GM21825 (cell line): Measurements from ENCODE around the gene CACNA1E.
A peak's percentile ranks its signal among the peaks of the same experiment; 100 is the strongest.

Experiments
- ATAC-seq: cut with Tn5 transposase; IDR thresholded peaks from one replicate; pipeline ENCODE4 v1.9.1; 2021; ENCODE audit warnings: mild to moderate bottlenecking, moderate library complexity; ENCODE audit not compliant: unreplicated experiment

The CACNA1E gene

DNA sequence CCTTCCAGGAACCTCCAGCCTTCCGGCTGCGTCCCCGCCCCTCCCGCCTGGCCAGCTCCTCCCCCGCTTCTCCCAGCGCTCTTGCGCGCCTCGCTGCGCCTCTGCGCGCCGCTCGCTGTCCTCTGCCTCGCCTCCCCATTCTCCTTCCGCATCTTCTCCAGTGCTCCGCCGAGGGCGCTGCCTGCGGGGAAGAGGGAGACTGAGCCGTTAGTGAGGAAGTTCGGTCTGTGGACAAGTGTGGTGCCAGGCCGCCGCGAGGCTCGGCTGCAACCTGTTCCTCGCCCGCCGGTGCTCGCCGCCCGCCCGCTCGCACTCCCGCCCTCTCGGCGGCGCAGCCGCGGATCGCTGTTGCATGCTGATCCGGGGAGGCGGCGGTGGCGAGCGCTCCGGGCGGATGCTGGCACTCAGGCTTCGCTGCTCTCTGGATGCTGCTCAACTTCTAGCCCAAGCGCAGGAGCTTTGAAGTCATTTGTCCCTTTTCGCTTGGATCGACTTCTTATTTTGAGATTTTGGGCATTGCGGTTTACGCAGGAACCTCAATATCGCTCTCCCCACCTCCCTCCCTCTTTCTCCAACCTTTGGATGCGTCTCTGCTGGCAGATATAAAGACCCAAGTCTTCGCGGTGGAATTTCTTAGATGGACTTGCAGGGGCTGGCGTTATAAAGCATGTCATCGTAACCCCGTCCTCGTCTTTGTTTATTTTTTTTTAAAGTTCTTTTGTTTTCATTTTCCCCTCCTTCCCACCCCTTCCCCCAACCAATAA, 614 bp upstream of the CACNA1E start:
- ATAC-seq, result peak; percentile 49

DNA sequence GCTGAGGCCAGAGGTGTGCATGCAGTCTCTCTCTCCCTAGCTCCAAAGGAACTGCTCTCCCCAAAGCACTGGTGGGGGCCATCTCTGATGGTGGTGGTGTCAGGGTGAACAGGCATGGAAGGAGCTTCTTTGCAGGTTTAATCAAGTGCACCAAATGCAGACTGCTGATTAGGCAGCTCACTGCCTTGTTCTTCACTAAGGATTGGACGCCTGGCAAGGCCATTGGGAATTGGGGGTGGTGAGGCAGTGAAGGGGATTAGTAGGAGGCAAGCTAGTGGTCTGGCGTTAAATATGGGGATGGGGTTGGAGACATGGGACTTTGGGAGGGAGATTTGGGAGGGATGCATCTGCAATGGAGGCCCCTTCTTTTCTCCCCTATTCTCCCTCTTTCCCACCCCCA, 1.5 kb downstream of the CACNA1E start:
- no peak for ATAC-seq

DNA sequence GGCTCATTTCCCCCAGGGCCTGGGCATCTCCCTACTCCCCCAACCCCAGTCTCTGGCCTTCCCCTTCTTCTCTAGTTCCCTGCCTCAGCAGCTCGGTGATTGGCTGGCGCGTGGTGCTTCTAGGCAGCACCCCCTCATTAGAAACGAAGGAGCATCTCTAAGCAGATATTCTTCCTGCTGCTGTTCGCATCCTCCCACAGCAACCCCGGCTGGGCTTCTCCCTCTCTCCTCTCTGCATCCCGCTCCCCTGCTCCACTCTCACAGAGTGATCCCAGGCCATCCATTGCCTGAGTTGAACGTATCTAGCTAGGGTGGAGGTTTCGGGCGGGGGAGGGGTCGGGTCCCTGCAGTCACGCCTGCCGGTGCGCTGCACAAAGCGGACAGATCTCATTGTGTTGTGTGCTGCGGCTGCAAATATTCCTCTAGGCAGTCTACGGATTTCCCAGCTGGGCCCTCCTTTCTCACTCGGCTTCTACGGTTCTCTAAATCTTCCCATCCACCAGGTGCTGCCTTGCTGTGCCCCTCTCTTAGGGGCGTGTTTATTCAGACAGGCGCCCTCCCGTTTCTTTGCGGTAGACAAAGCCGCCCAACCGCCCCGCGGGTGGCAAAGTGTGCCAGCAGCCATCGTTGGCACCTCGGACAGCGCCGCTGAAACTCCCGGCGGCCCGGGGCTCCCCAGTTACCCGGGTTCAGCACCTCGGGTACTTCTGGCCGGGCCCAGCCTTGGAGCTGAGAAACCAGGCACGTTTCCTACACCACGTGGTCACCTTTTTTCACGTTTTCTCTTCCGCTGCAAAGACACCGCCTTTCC, 2.2 kb downstream of the CACNA1E start:
- peak; percentile 40 for ATAC-seq

DNA sequence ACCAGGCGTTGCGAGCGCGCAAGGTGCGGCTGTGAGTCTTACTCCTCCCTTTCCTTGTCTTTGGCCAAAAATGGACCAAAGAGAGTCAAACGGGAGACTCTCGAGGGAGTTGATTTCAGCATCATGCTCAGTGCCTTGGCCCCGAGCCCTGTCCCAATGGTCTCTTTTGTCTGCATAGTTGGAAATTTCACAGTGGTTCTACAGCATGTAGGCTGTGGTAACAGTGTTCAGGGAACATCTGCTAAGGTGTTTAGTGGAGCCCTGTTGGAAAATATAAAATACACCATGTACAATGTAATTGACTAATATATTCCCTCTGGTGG, 2.7 kb downstream of the CACNA1E start:
- ATAC-seq, result no peak

DNA sequence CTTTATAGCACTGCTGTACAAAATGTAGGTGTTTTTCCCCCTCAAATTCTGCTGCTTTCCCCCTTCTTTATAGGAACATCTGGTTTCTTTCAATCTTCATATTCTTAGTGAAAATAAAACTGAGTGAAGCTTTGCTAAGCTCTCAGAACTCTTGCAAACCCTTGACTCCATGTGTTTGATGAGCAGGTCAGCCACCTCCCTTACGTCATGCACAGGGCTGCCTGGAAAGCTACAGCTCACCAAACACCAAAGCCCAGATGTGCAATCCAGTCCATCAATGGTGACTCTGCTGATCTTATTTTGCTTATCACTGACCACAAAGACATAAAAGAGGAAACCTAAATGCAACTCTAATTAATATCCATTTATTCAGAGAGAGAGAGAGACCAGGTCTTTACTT, 5.5 kb downstream of the CACNA1E start:
- no peak for ATAC-seq

DNA sequence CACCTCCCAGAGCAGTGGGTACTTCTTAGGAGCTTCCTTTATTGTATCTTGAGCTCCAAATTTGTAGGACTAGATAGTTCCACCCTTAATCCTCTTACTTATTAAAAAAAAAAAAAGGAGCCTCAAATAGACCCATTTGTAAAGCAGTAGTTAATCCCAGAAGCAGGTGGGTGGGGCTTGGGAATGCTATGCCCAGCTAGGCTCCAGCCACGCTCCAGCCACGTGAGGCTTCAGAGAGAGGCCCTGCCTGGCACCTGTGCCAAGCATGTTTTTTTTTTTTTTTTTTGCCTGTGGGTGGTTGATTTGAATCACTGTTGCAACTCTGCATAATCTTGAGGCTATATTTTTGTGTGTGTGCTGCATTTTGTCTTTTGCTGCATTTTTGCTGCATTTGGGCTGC, 7.0 kb downstream of the CACNA1E start:
- ATAC-seq, result no peak

DNA sequence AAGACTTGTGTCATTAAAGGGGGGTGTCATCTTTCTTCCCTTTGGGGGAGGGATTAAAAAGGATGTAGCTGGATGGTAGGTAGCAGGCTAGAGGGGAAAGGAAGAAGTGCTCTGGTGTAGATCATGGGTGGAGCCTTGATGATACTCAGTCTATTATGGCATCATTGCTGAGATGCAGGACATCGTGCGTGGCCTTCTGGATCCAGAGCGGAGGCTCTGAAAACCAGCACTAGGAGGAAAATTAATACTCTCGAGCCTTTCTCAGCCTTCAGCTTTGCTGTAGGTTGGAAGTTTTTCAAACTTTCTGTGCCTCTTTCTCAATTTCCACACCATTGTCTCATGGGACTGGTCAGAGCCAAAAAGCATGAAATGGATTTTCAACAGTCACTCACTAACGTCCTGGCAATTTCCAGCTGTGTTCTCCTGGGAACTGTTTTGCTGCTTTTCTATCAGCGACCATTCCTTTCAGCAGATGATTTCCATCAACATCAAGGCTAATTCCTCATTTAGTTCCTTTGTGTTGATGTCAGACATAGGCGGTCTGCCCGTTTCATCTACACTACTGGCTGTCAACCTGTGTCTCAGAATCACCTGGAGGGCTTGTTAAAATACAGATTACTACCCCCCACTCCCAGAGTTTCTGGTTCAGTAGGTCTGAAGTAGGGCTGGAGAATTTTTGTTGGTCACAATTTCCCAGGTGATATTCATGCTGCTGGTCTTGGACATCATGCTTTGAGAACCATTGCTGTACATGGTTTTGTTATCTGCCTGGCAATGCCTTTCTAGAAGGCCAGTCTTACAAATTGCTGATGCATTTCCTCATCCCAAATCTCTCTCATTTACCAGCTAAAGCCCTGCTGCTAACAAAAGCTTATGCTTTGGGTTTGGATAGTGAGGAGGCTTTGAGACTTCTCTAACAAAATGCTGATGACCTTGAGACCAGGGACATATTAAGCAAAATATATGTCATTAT, 7.7 kb downstream of the CACNA1E start:
- no peak for ATAC-seq

DNA sequence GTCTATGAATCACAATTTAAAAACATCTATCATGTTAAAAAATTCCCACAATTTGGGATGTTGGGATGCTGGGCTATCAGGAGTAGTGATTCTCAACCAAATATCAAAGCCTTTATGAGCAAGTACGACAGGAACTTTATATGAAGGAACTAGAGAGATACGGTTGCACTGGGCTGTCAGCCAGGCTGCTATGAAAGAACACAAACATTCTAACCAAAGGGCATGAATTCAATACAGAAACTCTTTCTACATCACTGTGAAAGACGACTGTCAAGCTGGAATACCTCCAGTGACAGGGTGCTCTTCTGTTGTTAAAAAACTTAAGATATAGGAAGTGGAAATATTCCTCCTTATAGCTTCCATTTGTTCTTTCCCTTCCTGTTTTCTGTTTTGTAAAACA, 9.8 kb downstream of the CACNA1E start:
- ATAC-seq, result no peak

DNA sequence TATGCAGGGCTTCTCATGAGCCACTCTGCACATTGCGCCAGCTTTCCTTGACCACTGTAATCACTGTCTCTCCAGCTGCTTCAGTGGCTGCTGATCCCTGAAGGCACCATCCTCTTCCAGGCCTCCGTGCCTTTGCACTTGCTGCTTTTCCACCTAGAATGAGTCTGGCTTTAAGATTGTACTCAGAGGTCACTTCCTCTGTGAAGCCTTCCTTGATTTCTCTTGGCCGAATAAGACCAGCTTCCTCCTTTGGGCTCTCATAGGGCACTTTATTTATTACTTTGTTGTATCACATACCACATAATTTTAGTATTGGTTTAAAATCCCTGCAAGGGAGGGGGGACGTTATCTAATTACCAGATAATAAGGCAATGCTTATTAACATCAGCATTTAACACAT, 10.6 kb downstream of the CACNA1E start:
- no peak for ATAC-seq

DNA sequence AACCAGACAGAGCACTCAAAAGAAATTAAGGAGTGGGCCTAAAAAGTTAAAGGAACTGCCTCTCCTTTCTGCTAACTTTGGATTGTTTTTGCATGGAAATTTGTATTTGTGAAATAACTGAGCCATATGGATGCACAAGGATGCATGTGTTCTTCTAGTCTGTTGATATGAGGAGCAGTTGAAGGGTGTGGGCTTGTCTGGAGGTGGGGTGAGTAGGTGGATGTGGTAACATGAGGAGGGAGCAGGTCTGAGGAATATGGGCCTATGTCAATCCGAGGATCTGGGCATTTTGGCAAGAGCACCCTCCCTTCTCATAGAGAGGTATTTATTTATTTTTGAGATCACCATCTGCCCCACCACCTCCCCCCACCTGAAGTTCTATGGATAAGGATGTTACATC, 13.4 kb downstream of the CACNA1E start:
- no peak for ATAC-seq

DNA sequence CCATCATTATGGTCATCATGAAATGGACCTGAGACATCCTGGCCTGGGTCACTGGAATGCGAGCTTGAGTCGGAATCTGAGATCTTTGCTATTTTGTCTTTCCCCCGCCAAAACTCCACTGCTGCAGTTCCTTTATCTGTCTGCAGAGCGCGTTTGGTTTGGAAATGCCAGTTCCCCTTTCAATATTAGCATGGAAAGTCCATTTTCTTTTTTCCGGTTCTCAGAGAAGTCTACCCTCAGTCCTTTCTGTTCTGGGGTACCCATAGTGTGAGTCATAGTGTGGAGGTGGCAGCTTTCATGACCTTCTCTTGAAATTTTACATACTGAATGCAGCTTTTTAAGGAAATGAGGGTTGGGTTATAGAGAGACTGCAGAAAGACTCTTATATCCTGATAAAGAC, 14.6 kb downstream of the CACNA1E start:
- no peak for ATAC-seq

DNA sequence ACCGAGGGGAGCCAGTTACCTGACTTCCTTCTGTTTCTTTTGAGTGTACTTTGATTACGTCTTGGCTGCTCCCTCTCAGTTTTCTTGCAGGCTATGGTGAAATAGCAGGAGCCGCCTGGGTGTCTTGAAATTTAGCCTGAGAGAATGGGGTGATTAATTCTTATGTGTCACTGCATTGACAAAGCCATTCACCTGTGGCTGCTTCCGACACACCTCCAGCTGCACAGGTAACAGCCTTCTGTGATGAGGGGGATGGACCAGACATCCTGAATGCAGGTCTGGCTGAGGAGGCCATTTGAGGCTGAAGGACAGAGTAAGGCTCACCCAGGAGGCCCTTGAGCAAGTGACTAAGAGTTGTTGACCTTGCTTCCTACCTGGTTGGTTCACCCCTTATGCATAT, 16.5 kb downstream of the CACNA1E start:
- no peak for ATAC-seq

DNA sequence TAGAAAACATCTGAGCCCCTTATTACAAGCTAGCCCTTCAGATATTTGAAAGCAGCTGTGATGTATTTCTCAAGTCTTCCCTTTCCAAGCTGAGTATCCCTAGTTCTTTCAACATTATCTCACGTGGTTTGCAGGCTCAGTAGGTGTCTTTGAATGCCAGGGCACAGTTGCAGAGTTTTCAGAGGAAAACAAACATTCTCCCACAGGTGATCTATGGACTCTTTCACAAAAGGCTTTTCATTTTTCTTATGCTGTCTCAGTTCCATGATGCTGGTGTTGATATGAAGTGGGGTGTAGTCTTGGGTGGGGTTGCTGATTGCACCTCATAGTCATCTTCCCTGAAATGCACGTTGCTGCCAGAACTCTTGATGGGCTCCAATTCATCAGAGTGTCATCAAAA, 17.3 kb downstream of the CACNA1E start:
- no peak for ATAC-seq

DNA sequence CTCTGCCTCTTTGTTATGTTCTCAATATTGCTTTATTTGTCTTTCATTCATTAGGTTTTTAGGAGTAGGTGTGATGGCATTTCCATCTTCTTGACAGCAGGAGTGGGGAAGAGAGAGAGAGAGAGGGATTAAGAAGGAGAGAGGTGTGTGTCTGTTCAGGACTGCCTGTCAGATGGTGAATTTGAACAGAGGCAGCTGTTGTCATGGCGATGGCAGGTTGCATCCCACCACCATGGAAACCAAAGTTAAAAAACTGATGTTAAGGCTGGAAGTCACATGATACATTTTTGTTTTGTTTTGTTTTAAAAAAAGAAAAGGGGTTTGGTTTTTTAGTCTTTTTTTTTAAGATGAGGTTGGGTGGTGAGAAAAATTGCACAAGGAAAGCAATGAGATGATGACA, 18.3 kb downstream of the CACNA1E start:
- no peak for ATAC-seq

DNA sequence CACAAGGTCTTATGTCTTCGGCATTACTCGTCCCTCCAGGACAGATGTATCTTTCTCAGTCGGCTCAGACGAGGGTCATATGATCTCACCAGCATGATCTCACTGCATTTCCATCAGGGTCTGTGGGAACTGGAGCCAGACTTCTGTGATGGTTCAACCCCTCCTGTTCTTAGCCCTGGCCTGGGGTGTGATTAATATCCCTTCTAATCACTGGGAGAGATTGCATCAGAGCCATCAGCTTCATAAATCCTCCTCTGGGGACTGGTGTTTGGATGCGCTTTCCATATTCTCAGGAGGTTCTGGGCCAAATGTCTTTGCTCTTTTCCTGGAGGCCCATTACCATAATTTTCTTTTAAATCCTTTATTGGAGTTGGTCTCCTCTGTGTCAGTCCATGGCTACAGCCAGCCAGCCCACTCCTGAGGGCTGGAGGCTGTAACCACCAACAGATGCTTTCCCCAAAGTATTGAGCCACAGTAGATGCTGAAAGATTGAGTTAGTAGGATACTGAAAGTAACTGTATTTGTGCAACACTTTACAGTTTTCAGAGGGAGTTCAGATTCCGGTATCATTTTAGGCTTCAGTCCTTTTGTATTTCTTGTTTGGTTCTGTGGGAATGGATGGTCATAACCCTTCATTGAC, 20.0 kb downstream of the CACNA1E start:
- no peak for ATAC-seq

DNA sequence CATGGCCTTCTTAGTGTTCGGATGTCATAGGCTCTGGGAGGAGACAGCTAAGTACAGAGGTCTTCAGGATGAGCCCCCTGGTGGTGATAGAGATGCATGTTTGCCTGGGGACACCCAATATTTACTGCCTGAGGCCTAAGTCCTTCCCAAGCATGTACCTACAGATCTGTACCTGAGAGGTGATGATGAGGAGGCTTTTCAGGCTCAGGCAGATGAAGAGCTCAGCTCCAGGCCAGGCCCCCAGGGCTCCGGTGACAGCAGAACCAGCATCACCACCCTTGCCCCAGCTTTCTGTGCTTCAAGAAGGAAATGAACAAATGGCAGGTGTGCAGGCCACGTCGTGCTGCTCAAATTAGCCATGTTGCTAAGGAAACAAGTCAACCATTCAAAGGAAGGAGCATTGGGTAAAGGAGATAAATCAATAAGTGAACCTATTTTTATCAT, 21.1 kb downstream of the CACNA1E start:
- ATAC-seq, result peak; percentile 44

DNA sequence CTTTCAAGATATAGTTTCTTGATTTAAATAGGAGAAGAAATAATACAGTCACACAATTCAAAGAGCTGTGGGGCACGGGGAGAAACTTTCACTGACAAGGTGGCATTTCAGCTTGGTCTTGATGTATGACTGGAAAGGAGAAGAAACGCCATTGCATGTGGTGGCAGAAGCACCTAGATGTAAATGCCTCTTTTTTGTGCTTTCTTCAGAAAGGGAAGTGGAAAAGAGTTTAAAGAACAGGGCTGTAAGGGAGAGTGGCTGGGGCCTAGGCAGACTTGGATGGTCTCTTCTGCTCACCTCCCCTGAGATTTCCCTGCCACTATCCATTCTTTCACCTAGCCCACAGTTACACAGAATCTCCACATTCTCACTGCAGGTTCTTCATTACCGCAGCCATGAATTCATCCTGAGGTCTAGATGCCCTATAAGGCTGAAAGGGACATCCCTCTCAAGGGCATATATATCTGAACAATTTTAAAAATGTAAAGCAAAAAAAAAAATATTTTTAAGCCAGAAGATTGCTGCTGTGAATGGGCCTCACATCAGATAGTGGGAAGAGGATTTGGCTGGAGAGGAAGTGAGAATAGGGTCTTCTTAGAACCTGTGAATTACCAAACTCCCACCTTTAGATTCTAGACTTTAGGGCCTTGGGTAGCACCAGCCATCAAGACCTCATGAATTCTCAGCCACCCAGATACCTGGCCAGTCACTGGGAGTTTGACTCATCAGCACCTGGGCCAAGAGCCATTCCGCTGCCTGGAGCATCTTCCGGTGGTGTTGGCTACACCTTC, 23.4 kb downstream of the CACNA1E start:
- ATAC-seq, result no peak

DNA sequence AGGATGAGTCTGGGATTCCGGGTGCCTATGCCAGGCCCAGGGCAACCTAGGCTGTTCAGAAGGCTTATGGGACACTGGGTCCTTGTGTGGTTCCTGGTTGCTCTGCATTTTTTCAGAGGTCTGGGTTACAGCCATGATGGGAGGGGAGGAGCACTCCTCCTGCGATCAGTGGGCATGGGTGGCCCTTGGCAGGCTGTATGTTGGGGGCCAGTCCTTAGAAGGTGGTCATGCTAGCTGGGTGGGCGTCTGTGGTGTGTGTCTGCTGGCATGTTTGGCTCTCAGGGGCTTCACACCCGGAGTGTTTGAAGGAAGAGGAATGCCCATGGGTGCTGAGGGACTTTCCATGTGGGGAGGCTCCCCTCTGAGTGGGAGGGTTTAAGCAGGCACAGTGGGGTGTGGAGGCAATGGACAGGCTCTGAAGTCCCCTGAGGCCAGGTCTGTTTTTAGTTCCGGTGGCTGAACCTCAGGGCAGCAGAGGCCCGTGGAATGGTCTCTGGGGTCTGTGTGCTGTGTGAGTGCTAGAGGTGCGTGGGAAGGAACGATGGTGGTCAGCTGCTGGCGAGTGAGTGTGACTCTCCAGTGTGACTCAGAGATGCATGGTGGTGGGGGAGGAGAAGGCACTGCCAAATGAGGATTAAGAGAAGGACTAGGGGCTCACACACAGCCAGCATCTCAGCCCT, 25.3 kb downstream of the CACNA1E start:
- no peak for ATAC-seq

DNA sequence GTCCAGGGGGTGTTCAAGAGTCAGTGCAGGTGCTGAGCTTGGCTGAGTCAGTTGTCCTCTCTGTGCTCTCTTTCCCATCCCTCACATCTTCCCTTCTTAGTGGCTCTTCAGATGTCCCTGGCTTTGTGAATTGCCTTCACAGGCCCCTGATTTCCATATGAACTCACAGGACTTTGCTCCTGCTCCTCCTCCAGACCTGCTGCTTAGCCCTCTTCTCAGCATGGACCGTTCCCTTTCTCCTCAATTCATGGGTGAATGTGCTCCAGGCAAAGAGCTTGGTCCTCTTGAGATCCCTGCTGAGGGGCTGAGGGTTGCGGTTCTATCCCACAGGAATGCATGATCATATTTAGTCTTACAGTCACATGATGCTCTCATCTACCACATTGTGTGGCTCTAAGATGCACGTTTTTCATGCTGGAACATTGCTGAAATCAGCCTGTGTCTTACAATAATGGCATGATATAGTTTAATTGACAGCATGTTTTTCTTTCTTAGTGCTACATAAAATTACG, 30.5 kb downstream of the CACNA1E start:
- no peak for ATAC-seq
